ENCODE results near the gene ARID5B.

ARID5B gene

DNA sequence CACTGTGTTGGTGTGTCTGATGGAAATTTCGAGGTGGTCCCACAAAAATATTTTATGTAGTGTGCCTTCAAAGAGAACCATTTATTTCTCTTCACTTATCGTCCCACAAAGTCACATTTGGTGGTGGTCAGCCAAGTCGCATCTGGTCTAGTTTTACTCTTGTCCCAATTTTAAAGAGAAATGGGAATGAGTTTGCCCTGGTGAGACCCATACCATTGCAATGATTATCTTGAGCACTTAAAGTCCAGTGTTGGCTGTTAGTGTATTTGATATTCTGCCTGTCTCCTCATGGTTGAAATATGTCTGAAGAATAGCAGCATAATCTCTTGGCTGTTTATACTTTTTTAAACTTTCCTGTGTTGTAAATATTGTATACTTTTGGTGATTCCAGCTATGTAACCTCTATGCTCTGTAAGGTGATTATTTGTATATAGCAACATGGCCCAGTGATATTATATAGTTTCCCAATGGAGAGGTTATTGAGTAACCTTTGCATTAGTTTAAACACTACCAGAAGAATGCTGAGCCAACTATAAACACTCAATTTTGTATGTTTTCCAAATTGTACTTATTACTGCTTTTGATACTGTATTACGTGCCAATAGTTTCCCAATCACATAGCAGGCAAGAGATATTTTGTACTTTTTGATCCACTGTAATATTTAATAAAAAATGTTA, 194.9 kb downstream of the ARID5B start:
- TF ChIP-seq, protein P1, sequence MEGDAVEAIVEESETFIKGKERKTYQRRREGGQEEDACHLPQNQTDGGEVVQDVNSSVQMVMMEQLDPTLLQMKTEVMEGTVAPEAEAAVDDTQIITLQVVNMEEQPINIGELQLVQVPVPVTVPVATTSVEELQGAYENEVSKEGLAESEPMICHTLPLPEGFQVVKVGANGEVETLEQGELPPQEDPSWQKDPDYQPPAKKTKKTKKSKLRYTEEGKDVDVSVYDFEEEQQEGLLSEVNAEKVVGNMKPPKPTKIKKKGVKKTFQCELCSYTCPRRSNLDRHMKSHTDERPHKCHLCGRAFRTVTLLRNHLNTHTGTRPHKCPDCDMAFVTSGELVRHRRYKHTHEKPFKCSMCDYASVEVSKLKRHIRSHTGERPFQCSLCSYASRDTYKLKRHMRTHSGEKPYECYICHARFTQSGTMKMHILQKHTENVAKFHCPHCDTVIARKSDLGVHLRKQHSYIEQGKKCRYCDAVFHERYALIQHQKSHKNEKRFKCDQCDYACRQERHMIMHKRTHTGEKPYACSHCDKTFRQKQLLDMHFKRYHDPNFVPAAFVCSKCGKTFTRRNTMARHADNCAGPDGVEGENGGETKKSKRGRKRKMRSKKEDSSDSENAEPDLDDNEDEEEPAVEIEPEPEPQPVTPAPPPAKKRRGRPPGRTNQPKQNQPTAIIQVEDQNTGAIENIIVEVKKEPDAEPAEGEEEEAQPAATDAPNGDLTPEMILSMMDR (IDR thresholded peaks at IDR 0.05; ENCODE audit: extremely low read depth, missing control alignments) = no peak
- no peak for DNase-seq (ENCODE audit: low spot score)

DNA sequence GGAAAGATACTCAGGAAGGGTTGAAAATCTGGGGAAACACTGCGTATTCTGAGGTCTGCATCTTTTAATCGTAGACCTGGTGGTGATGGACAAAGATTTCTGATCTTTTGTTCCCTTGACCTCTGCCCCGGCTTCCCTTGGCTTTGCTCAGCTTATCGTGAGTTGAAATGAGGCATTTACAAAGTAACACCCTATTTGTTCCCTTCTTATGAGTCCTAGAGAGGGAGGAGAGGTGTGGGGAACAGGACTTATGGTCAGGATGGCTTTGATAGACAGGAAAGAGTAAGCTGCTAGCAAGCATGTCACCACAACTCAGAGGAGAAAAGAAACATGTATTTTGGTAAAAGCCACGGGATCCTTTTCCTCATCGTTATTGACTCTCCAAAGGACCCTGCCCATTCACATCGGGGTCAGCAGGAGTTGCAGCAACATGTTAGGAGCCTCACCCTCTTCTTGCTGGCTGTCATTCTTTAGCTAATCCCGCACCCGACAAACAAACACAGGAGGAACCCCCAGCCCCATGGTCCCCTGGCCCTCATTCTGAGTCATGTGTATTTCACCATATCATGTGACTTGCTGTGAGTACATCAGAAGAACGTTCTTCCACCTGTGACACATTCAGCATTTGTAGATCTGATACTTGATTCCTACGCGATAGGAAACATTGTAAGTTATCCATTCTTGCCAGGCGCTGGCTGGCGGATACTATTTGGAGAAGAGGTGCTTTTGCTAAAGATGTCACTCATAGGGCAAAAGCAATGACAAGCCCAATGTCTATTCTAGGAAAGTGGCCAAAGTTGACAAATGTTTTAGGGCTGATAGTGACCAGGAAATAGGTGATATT, 197.0 kb downstream of the ARID5B start:
- DNase-seq (ENCODE audit: low spot score) = no peak
- TF ChIP-seq, protein P1 (IDR thresholded peaks at IDR 0.05; ENCODE audit: extremely low read depth, missing control alignments) = no peak

DNA sequence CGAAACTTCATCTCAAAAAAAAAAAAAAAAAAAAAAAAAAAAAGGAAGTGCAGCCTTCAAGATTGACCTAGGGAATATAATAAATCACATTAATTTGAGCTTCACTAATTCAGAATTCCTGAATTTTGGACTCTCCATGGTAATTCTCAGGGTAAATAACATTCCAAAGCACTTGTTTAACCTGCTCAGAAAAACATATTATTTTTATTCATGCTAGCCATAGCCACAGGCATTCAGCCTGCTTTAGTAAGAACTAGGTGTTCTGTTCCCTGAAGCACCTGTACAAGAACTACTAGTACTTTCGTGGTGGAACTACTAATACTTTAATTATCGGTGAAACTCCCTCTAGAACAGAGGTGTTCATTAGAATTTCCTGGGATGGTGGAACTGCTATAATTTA, 197.8 kb downstream of the ARID5B start:
- DNase-seq (ENCODE audit: low spot score) = no peak
- TF ChIP-seq, protein P1 (IDR thresholded peaks at IDR 0.05; ENCODE audit: extremely low read depth, missing control alignments) = no peak

DNA sequence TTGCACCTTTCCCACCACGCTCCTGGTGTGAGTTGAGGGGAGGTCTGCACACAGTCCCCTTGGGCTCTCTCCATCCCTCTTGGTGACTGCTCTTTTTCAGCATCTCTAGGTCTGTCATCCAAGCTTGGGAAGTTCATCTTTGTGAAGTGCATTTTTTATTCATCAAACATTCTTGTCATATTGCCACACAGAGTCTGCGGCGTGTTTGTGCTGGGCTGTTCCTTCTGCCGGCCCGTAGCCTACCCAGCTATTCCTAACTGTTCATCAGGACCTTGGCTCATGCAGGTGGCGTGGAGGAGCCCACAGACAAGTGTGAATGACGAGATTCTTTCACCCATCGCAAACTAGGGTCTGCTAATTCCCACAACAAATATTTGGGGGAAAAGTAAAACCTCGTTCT, 202.4 kb downstream of the ARID5B start:
- no peak for DNase-seq (ENCODE audit: low spot score)
- TF ChIP-seq, protein P1 (IDR thresholded peaks at IDR 0.05; ENCODE audit: extremely low read depth, missing control alignments) = no peak

DNA sequence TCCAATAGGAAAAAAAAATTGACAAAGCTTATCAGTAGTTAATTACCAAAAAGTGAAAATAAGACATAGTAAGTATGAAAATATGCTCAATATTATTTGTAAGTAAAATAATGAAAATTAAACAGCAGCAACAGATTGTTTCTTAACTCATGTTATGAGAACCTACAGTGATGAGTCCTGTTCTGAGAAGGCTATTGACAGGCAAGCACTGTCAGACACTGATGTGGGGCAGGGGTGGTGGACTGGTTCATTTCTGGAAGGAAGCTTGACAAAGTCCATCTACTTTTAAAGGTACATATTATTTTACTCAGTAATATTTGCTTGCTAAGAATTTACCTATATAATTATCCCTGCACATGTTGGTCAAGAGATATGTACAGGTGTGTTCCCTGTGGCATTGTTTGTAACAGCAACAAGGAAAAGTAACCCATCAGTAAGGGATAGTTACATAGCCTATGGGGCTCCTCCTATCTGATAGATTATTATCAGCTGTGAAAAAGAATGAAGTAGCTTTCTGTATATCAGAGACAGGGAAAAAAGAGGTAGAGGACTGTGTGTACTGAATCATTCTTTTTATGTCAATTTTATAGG, 205.5 kb downstream of the ARID5B start:
- TF ChIP-seq, protein P1 (IDR thresholded peaks at IDR 0.05; ENCODE audit: extremely low read depth, missing control alignments) = no peak
- DNase-seq (ENCODE audit: low spot score) = no peak

DNA sequence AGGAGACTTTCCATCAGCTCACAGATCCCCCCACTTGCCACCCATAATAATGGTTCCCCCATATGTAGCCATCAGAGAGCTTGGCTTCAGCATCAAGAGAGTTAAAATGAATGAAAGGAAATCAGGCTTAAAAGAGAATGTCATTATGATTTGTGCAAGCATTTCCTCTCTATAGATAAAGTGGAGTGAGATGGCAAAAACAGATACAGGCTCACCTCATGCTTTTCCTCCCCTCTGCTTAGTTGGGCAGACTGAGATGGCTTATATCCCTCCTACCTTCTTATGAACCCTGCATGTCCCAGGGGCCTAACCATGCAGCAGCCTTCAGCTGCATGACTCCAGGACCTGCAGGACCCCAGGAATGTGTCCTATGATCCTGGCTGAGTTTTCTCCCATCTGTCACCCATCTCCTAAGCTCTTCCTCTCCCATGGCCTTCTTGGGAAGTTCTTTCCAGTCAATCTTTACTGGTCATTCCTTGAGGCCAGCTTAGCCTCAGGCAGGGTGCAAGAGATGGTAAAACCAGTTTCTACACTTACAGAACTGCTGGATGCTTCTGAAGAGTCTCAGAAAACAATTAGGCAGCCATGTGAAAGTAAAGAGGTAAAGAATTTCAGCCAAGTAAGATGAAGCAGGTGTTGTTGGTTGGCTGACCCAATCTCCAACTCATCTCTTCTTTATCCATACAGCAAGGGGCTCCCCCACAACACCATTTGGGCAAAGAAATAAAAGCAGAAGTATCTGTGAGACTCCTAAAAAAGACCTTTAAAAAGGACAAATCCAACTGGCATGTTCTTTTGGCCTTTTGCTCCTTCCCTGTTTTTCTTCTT, 207.5 kb downstream of the ARID5B start:
- TF ChIP-seq, protein P1 (IDR thresholded peaks at IDR 0.05; ENCODE audit: extremely low read depth, missing control alignments) = no peak
- DNase-seq (ENCODE audit: low spot score) = no peak
